Astrocyte of the cerebellum (primary cell): ENCODE results near the gene UTP11.

Experiments used
- DNase-seq: peaks from one replicate; pipeline ENCODE4 v3.0.0-alpha.2; 2011; ENCODE audit warnings: low read depth
- H3K4me3 ChIP-seq: 2 replicates; pipeline ENCODE4 v1.5.1; 2011; ENCODE audit warnings: mild to moderate bottlenecking, low read depth, low read length, moderate library complexity
- in situ Hi-C: cut with HindIII; loops from 2 replicates; pipeline ENCODE4 v1.10.0; 2017; ENCODE audit warnings: low sequenced_read_pairs
- TF ChIP-seq, protein P1 (sequence below): IDR thresholded peaks from 2 replicates; pipeline ENCODE4 v1.5.1; 2012; ENCODE audit warnings: low read length, low read depth, moderate library complexity, mild to moderate bottlenecking; ENCODE audit errors: missing control alignments

The UTP11 gene

GRCh38 chr1:38003261-38004250, 9.0 kb upstream of the UTP11 start:
- DNase-seq, result no peak
- TF ChIP-seq, protein P1, sequence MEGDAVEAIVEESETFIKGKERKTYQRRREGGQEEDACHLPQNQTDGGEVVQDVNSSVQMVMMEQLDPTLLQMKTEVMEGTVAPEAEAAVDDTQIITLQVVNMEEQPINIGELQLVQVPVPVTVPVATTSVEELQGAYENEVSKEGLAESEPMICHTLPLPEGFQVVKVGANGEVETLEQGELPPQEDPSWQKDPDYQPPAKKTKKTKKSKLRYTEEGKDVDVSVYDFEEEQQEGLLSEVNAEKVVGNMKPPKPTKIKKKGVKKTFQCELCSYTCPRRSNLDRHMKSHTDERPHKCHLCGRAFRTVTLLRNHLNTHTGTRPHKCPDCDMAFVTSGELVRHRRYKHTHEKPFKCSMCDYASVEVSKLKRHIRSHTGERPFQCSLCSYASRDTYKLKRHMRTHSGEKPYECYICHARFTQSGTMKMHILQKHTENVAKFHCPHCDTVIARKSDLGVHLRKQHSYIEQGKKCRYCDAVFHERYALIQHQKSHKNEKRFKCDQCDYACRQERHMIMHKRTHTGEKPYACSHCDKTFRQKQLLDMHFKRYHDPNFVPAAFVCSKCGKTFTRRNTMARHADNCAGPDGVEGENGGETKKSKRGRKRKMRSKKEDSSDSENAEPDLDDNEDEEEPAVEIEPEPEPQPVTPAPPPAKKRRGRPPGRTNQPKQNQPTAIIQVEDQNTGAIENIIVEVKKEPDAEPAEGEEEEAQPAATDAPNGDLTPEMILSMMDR, result no peak
- in situ Hi-C loops, result no loop called here

DNA sequence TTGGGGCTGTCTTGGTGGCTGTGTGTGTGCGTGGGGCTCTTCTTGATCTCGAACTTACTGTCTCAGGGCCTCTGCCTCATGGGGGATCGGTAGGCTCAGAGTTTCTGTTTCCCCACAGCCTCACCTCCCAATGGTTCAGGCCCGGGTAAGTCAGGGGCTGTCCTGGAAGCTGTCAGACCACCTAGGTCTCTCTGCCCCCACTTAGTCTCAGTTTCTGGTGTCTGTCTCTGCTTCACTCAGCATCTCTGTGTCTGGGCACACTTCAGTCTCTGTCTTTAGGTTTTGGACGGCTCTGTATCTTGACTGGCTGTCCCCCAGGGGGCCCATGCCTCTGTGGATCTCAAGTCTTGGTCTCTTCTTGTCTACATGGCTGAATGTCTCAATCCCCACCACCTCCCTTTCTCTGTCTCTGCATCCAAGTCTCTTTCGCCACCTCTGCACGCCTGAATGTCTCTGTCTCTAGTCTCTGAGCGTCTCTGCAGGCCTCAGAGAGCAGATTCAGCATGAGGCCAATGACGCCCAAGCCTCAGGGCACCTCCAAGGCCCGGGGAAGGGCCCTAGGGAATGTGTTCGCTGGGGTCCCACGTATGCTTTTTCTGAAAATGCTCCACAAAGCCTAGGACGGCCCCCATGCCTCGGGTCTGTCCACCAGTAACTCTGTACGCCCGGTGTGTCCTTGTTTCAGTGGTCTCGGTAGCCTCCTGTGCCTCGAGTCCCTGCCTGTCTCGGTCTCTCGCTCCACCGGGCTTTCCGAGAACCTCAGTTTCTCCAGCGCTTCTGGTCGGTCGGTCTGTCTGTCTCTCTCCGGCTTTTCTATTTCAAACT, 8.0 kb upstream of the UTP11 start:
- H3K4me3 ChIP-seq, result peak overlapping the region; percentile 88
- TF ChIP-seq, protein P1, result no peak
- in situ Hi-C loops, result no loop called here
- DNase-seq, result no peak

More at GRCh38 chr1:38003261-38004250, 9.0 kb upstream of the UTP11 start:
- H3K4me3 ChIP-seq, result peak overlapping the region; percentile 88

DNA sequence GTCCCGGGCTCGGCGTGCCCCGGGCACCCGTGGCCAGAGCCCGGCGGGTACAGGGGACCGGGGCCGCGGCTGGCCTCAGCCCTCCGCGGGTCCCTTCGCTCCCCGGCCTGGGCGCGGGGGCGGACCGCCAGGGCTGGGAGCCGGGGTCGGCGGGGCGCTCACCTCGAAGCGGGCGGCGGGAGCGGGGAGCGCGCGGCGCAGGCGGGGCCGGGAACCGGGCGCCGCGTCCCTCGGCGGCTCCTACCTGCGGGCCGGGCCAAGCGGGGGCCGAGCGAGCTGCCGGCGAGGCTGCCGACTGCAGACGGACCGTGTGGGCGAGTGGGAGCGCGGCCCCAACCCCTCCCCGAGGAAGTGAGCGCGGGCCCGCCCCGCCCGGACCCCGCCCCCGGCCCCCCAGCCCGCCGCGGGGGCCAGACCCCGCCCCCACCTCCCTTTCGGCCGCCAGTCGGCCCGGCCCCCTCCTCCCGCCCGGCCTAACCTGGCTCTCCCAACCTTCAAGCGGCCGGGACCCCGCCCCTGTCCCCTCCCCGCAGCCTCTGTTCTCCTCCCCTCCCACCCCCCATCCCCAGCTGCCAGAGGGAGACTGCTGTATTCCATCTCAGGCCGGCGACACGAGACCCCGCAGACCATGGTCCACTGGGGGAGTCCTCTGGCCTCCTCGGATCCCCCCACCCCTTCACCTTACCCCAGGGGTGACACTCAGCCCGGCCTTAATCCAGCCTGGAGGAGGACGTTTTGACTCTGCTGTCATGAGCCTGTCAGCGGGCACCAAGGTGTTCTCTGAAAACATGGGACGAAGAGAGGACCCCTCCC, 7.1 kb upstream of the UTP11 start, which contains the start of gene FHL3:
FHL3 (minus strand) TSS at position 320 of the 813 bp plus-strand sequence. CDS start 6,102 bp downstream, outside the sequence.
- in situ Hi-C loops, result no loop called here
- DNase-seq, result no peak
- TF ChIP-seq, protein P1, result no peak
- H3K4me3 ChIP-seq, result peak within 1 kb of the TSS; percentile 88

DNA sequence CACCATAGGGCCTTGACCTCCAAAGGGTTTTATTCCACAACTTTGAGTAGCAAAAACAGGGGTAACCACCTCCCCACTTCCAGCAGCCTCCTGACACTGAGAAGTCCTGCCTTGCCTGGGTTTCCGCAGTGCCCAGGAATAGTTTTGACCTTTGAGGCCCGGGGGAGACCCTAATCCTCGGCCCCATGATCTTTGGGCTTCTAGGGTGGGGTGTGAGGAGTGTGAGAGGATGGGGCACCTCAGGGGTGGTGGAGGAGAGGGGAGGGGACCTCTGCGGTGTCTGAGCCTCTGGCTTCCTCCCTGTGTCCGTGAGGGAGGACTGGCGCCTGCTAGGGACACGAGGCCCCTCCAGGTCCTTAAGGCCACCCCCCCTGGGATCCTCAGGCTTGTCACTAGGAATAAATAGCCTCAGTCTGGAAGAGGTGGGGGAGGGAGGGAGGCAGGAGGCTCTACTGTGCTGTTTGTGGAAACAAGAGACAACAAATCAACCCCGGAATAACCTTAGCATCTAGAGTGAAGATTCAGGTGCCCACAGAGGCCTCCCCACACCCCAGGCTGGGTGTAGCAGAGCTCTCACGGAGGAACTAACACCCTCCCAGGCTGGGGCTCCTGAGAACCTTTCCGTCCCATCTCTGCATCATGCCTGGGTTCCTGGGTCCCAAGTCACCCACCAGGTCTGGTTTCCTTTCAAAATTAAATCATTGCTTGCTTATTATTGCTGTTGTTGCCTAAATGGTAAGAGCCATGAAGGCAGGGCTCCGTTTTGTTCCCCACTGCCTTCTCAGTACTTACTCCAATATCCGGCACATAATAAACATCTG, 6.3 kb upstream of the UTP11 start:
- H3K4me3 ChIP-seq, result peak overlapping the region; percentile 88
- in situ Hi-C loops, result no loop called here
- TF ChIP-seq, protein P1, result no peak
- DNase-seq, result no peak

- TF ChIP-seq, protein P1, result no peak
- in situ Hi-C loops, result no loop called here
- DNase-seq, result no peak
- no peak overlapping the region for H3K4me3 ChIP-seq
Measured at GRCh38 chr1:38009088-38009840, 3.3 kb upstream of the UTP11 start.
